NCI-H1436 treated with DMSO at 0.1 percent for 48 hours (cell line): ENCODE results near the gene ACOT4.
"Not testable (repeated sequence)": the region's sequence is repeated elsewhere in the genome, so short reads cannot be mapped to it uniquely, and the experiment has no call there.

Source experiments
- DNase-seq: peaks from one replicate; lab custom pipeline; 2025; lab: John Stamatoyannopoulos, UW

Gene ACOT4

GRCh38 chr14:73577214-73577613, 14.5 kb upstream of the ACOT4 start:
- not testable (repeated sequence) for DNase-seq

GRCh38 chr14:73582102-73582979, 9.3 kb upstream of the ACOT4 start:
- DNase-seq, result not testable (repeated sequence)

- no peak for DNase-seq
Observed at GRCh38 chr14:73588695-73589094, 3.0 kb upstream of the ACOT4 start.

- no peak for DNase-seq
Observed at GRCh38 chr14:73589116-73589515, 2.6 kb upstream of the ACOT4 start.

GRCh38 chr14:73590673-73591004, 1.0 kb upstream of the ACOT4 start:
- DNase-seq, result not testable (repeated sequence)

GRCh38 chr14:73594491-73594890, 2.8 kb downstream of the ACOT4 start:
- no peak for DNase-seq

- DNase-seq, result no peak
Observed at GRCh38 chr14:73599499-73599898, 7.8 kb downstream of the ACOT4 start.

- no peak for DNase-seq
Observed at GRCh38 chr14:73602994-73603393, 11.3 kb downstream of the ACOT4 start.

- no peak for DNase-seq
Observed at GRCh38 chr14:73606271-73606670, 14.6 kb downstream of the ACOT4 start.

- DNase-seq, result no peak
Observed at GRCh38 chr14:73607241-73607640, 15.6 kb downstream of the ACOT4 start.

- no peak for DNase-seq
Observed at GRCh38 chr14:73610687-73611086, 19.0 kb downstream of the ACOT4 start.

GRCh38 chr14:73612339-73613045, 20.8 kb downstream of the ACOT4 start, which contains the start of gene ACOT6:
Gene ACOT6 (plus strand): TSS chr14:73612517. CDS start chr14:73612572, 55 bp downstream.
- DNase-seq, result no peak

GRCh38 chr14:73613046-73613383, 21.3 kb downstream of the ACOT4 start:
- DNase-seq, result no peak

GRCh38 chr14:73613419-73613963, 21.8 kb downstream of the ACOT4 start:
- DNase-seq, result no peak

GRCh38 chr14:73616831-73617230, 25.2 kb downstream of the ACOT4 start:
- no peak for DNase-seq

- DNase-seq, result no peak
Observed at GRCh38 chr14:73619524-73619923, 27.9 kb downstream of the ACOT4 start.

- DNase-seq, result no peak
Observed at GRCh38 chr14:73620268-73620667, 28.6 kb downstream of the ACOT4 start.

- DNase-seq, result no peak
Observed at GRCh38 chr14:73623504-73624054, 31.9 kb downstream of the ACOT4 start.

GRCh38 chr14:73625706-73626105, 34.0 kb downstream of the ACOT4 start:
- DNase-seq, result no peak

GRCh38 chr14:73627151-73627558, 35.5 kb downstream of the ACOT4 start:
- DNase-seq, result no peak

GRCh38 chr14:73630009-73630780, 38.5 kb downstream of the ACOT4 start:
- DNase-seq, result no peak
